Cerebellar cortex (tissue), 1 donor: ENCODE data around the gene THSD7A.

Experiments
- DNase-seq: peaks from one replicate; pipeline ENCODE4 v3.0.0-alpha.2; 2015; ENCODE audit warnings: low spot score

Gene THSD7A

DNA sequence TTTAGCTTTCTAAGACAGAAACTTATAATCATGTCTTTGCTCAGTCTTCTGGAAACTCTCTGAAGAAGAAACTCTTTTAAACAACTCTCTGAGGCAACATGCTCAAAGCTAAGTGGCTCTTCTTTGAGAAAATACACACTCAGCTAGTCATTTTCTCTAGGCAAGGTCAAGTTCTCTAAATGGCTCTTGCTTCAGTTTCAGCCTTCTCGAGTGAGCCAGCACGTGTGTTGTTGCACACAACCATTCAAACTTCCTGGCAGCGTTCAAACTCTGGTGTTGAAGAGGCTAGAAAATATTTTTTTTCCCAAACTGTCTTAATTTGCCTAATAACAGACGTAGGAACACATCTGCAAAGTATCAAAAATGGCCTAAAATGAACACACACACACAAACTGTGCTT is 129.1 kb downstream of the THSD7A start:
- DNase-seq = no peak

DNA sequence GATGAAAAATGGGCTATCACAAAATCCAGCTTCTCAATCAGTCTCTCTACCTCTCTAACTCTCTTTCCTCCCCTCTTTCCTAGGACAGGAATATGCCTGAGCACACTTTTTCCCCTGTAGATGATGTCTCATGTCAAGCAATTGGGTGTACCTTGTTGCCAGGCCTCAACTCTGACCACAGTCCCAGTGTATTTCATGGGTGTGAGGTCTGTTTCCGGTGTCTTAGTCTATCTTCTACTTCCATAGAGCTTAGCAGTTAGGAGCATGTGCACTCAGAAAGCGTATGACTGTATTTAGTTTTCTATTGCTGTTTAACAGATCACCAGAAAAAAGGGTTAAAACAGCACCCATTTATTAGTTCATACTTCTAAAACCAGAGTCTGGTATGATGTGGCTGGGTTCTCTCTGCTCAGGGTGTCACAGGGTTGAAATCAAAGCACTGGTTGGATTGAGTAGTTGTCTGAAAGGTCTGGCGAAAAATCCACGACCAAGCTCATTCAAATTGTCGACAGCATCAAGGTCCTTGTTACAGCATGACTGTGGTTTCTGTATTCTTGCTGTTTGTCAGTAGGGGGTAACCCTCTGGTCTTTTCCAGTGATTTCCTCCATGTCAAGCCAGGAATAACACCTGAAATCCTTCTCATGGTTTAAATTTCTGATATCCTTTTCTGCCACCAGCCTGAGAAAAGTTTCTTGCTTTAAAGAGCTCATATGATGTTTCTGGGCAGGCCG is 130.0 kb downstream of the THSD7A start:
- DNase-seq = no peak

DNA sequence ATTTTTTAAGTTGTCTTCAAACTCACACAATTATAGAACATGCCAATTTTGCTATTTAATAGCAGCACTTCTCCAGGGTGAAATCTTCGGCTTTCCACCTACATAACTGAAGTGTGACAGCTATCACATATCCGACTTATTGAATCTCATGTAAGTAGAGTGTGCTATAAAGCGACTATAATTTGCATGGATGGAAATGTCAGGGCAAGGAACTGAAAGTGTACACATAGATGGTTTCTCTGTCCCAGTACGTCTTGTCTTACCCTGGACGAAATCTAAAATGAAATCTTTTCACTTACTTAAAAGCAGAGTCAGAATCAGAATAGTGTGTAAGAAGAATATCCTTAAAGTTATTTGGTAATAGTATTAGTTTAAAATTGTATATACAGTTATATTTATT is 132.3 kb downstream of the THSD7A start:
- DNase-seq = no peak

DNA sequence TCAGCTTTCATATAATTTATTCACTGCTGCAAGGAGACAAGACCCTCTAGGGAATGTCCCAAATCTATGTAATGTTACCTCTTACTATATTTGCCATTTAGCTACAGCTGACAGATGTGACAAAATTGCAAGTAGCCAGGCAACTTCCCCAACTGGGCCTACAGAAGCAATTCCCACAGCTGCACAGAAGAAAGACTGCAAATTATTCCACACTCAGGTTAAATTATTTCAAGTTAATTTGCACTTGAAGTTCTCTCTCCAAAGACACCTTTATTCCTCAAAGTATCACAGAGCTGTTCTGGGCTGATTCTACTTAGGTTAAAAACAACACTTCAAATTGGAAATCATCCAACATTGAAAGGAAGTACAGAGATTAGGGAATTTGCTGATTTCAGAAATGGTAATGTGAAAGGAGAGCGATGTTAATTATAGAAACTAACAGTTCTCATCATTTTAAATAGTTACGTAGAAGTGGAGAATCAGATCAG is 133.6 kb downstream of the THSD7A start:
- DNase-seq = no peak

DNA sequence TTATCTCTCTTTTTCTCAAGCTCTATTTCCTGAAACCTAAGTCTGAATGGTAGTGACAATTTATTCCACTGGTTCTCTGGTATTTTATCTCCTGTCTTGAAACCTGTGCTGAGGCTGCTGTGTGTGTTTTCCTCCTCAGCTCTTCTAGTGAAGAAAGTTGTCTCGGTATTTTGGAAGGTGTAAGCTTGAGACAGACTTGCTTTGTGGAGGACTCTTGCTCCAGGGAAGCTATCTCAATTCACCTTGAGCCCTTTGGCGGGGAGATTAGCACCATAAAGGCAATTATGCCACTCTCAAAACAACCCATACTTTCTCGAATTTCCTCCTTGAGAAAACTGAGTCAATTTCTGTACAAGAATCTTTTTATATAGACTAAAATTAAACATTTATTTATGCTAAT is 141.6 kb downstream of the THSD7A start:
- no peak for DNase-seq

DNA sequence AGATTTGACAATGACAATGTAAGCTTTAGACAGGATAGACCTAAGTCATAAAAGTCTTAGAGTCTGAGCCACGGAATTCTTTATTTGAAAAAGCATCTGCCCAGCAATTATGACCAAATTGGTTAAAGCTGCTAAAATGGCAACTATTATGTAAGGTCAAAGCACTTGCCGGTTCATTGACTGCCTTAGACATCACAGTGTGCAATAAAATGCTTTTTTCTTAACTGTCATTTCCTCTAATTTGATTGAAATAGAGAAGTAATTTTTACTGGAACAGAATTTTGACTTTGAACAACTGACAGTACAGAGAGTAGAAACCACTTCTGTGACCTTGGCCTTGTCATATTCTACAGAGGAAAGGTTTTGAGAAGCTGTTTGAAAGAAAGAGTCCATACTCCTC is 142.9 kb downstream of the THSD7A start:
- no peak for DNase-seq

GRCh38 chr7:11681461-11681860 is 150.5 kb downstream of the THSD7A start:
- no peak for DNase-seq

DNA sequence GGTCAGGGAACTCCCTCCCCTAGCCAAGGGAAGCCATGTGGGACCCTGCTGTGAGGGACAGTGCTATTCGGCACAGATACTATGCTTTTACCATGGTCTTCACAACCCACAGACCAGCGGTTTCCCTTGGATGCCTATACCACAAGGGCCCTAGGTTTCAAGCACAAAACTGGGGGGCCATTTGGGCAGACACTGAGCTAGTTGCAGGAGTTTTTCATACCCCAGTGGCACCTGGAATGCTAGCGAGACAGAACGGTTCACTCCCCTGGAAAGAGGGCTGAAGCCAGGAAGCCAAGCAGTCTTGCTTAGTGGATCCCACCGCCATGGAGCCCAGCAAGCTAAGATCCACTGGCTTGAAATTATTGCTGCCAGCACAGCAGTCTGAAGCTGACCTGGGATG is 156.8 kb downstream of the THSD7A start:
- DNase-seq = no peak

DNA sequence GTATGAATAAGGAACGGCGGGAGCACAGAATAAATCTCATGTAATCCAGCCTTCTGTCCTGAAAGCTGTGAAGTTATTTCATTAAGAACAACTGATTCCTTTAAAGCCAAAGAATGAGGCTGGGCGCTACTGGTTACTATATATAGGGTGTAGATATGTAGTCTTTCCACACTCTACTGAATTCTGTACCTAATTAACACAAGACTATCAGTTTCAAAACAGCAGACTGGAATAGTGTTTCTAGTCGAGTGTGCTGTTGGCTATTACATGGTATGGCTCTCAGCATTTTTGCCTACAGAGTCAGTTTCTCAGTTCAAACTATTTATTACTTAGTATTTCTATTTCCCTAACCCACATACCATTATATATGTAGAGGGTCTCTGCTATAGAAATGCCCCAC is 163.3 kb downstream of the THSD7A start:
- no peak for DNase-seq

DNA sequence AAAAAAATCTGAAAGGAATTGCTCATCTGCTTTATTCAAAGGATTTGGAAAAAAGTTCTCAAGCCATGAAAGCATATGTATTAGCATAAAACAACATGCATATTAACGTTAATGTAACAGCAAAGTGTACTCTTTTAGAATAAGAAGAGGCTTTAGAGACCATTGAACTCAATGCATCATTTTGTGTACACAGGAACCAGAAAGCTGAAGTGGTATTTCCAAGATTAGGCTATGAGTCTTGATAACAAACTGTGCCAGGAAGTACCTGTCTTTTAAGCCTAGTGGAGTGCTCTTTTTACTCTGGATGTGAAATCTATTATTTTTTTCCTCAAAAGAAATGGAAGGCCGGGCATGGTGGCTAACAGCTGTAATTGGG is 164.2 kb downstream of the THSD7A start:
- no peak for DNase-seq

- no peak for DNase-seq
Observed at GRCh38 chr7:11667071-11667809, 164.8 kb downstream of the THSD7A start.

DNA sequence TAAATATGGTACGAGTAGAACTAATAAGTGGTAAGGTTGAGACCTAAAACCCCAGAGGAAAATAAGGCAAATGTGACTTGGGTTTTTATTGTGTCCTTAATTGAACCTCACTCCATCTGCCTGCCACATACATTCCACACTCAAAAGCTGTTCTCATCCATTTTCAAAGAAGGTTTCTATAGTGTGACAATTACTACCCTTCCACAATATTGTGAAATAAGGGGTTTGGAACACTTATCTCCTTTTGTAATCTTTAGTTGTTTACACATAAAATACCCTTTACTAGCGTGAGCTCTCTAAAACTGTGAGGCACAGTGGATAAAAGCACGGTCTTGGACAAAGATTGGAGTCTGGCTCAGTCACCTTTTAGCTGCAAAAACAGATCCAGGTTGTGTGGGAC is 166.6 kb downstream of the THSD7A start:
- DNase-seq = no peak

DNA sequence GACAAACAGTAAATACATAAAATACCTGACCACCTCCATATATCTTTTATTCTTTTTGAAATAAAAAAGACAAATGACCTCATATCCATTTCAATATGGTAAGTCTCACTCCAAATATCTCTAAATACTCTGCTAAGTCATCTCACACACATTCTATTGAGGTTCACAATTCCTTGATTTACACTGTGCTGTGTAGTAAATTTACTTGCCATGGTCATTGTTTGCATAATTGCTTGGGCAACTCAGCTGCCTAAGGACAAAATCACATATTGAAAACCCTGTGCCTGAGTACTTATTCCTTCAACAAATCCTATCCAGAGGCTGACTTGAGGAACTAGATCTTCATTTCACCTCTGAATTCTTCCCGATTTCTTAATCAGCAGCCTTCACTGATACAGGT is 176.4 kb downstream of the THSD7A start:
- DNase-seq = no peak

DNA sequence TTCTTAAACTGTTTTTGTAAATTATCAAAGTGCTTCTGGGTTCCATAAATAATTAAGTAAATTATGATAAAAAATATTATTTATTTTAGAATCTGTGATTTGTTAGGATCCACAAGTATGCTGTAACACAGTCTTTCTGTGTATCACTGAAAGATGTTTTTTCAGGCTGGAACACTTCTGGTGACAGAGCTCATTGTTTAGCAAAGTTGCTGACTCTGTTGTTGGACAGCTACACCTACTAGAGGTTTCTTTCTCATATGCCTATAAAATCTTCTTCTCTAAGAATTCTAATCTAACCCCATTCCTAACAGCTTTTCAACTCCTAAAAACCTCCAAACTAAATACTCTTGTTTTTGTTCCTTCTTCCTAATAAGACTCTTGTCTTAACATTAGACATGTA is 176.8 kb downstream of the THSD7A start:
- DNase-seq = no peak

DNA sequence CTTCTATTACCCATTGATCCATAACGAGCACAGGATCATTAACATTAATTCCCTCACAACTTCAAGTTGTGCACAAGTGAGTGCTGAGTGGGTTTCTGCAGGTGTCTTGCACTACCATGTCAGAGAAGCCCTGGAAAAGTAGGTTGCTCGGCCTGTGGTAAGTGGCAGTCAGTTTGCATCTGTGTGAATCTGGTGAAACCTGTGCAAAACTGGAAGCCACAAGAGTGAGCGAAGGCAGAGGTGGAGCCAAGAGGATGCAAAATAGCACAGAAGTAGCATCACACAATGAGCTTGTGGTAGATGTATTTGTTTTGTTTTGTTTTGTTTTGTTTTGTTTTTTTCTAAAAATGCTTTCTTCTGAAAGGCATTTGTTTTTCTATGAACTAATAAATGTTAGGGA is 181.5 kb downstream of the THSD7A start:
- no peak for DNase-seq

DNA sequence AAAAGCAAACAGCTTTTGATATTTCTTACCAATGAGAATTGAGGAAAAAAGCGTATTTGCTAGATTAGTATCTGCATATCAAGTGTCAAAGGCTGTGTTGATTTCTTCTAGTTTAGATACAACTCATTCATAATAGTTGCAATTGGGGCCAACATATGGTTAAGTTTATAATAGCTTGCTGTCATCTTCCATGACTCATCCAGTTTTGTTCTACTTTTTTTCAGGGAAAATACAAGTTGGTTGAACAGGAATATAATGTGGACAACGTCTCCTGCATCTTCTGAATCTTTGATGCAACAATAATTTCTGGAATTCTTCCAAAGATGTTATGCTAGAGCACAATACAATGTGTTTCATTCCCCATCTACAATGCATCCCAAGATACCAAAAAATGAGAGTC is 182.0 kb downstream of the THSD7A start:
- no peak for DNase-seq

GRCh38 chr7:11648980-11649379 is 183.0 kb downstream of the THSD7A start:
- DNase-seq = no peak

- no peak for DNase-seq
Observed at GRCh38 chr7:11648101-11648500, 183.9 kb downstream of the THSD7A start.

DNA sequence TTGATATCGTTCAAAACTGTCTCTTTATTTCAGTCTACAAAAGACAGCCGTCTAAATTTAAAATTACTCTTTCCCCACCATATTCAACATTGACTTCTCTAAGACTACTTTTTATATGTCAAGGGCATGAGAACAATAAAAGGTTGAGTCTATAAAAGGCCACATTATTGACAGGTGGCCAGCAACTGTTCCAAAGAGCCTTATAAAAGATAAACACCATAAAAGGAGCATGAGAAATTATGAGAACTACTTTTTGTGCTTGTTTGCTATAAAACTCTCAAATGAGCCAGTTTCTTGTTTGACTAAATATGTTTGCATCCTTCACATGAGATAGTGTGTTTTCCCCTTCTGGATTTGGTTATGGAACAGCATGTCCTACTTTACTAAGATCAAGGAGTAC is 189.2 kb downstream of the THSD7A start:
- DNase-seq = no peak

GRCh38 chr7:11642276-11642675 is 189.7 kb downstream of the THSD7A start:
- DNase-seq = no peak

DNA sequence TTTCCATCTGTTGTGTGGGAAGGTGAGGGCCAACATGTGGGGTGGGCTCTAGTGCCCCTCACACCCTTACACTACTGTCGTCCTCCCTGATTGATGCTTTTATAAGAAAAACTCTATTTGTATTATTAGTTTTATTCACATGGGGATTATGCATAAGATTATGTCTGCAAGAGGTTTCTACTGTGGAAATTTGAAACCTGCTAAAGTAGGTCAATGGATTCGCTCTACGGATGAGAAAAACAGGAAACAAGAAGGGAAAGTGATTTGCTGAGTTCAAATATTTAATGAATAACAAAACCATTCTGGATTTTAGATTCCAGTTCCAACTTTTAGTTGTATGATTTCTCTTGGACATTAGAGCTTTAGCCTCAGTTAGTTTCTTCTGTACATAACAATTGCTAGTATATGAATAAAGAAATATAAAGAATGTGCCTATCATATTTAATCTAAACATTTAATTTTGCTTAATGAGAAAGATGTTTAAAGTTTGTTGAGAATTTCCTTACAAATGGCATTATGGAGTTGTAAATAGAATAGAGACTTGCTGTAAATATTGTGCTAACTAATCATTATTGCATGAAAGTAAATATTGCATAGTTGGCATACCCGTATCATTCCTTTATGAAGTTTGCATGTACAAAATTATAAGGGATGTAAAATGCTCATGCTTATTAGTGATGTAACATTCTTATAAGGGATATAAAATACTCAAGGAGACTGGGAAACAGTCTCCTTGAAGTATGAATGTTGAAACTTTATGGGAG is 193.8 kb downstream of the THSD7A start:
- no peak for DNase-seq

DNA sequence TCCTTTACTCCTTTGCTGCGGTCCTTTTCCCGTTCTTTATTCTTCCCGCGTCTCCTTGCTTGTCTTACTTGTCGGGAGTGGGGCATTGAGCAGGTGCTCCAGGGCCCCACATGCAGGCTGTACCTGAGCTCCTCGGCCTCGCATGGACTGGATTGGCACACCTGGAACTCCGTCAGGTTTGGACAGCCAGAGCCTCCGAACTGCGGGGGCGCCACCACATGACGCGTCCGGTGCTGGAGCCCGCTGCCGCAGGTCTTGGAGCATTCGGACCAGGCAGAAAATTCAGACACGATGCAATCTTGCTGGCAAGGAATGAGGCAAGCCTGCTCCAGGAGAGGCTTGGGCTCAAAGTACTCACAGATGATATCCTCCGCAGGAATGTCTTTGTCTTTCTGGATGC is 195.7 kb downstream of the THSD7A start:
- DNase-seq = no peak

DNA sequence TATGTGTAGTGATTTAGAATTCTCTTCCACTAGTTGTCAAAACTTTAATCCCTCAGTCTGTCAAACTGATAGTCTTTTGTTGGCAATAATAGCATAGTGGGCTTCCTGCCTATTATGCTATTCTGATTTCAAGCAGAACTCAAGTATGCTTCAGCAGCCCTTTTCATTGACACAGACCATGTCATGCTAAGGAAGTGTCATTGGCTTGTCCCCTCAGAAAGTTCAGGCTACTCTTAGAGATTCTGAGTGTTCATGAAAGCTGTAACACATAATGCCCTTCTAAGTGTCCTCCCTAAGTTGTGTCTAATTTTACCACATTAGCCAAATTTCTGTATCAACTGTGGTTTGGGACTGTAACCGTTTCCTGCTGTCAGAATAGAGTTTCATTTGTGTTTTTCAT is 198.7 kb downstream of the THSD7A start:
- no peak for DNase-seq
